HAP-1 (cell line): ENCODE measurements around the gene CAV2.

ENCODE experiments used
- DNase-seq, 2 experiments: peaks; one replicate each; pipeline ENCODE4 v3.0.0-alpha.2; 2016 to 2020; ENCODE audit warnings: low spot score in 2 of 2
- H3K27me3 ChIP-seq: fragments of 250-450 bp; sonication (Bioruptor Pico); 2 replicates; pipeline ENCODE4 v1.5.1; 2020; ENCODE audit warnings: low read depth, mild to moderate bottlenecking, moderate library complexity
- H3K36me3 ChIP-seq: fragments of 250-450 bp; sonication (Bioruptor Pico); replicated peaks from 2 replicates; pipeline ENCODE4 v1.5.1; 2020; ENCODE audit warnings: mild to moderate bottlenecking
- H3K4me1 ChIP-seq: fragments of 250-450 bp; sonication (Bioruptor Pico); 2 replicates; pipeline ENCODE4 v1.5.1; 2020; ENCODE audit warnings: mild to moderate bottlenecking
- H3K4me3 ChIP-seq: fragments of 250-450 bp; sonication (Bioruptor Pico); 2 replicates; pipeline ENCODE4 v1.5.1; 2020; ENCODE audit warnings: mild to moderate bottlenecking, moderate library complexity
- H3K9me3 ChIP-seq: fragments of 250-450 bp; sonication (Bioruptor Pico); 2 replicates; pipeline ENCODE4 v1.5.1; 2020; ENCODE audit warnings: mild to moderate bottlenecking, moderate library complexity
- in situ Hi-C: fragments of 300-500 bp; cut with MboI; formaldehyde crosslinking; loops from 3 replicates; pipeline ENCODE4 v1.14.3; 2020; ENCODE audit warnings: low sequenced_read_pairs, inconsistent platforms, mixed read lengths

Gene CAV2

DNA sequence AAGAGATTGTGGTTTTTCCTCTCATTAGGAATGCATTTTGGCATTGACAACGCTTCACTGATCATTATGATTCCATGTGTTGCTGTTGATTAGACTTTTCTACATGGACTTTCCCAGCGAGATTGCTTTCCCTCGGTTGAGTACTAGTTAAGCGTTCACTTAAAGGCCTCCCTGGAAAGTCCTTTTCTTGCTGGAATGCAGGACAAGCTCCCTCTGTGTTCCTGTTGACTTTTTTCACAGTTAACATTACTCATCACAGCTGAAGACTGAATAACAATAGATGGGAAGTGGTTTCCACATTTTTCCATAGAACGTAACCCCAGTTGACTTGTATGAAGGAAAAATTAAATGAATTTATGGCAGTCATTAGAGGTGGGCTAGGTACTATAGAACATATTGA, 22.7 kb downstream of the CAV2 start:
- Histone ChIP-seq H3K4me3 (no peak overlapping the region), H3K9me3 (no peaks in the 10 kb centered on the region), H3K27me3 (no peaks in the 10 kb centered on the region), H3K36me3 (no peaks in the 10 kb centered on the region), H3K4me1 (peaks cover 22% of the 10 kb centered on the region)
- in situ Hi-C loops = no loop called here
- DNase-seq = peak in 1 of 2 experiments; percentile 29

DNA sequence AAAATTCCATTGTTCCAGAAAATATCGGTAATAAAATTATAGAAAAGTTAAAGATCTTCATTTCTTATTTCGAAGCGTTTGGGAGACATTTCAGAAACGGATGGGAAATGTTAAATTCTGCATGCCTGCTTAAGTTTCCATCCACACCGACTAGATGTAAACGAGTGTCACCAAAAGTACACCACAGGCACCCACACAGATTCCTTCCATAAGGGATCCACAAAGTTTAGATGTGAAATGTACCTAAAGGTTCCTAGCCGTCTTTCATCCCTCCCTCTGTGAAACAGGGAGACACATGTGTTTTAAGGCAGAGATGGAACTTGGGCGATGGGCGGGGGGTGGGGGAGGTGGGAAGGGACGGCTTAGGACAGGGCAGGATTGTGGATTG, 24.7 kb downstream of the CAV2 start:
- Histone ChIP-seq H3K36me3 (no peaks in the 10 kb centered on the region), H3K4me1 (peaks cover 22% of the 10 kb centered on the region), H3K4me3 (peak overlapping the region; percentile 46), H3K9me3 (no peaks in the 10 kb centered on the region), H3K27me3 (no peaks in the 10 kb centered on the region)
- in situ Hi-C loops = no loop called here
- DNase-seq = peak in 1 of 2 experiments; percentile 6

DNA sequence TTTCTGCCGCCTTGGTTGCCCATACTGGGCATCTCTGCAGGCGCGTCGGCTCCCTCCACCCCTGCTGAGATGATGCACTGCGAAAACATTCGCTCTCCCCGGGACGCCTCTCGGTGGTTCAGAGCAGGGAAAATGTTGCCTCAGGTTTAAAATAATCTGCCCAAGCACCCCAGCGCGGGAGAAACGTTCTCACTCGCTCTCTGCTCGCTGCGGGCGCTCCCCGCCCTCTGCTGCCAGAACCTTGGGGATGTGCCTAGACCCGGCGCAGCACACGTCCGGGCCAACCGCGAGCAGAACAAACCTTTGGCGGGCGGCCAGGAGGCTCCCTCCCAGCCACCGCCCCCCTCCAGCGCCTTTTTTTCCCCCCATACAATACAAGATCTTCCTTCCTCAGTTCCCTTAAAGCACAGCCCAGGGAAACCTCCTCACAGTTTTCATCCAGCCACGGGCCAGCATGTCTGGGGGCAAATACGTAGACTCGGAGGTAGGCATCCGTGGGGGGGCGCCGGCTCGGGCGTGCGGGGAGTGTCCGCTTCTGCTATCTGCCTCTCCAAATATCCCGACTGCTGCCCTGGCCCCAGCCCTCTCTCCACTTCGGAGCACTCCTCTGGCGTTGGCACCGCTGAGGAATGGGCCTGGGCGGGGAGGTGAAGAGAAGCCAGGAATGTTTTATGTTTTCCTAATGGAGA, 25.2 kb downstream of the CAV2 start, which contains the start of gene CAV1:
Gene CAV1, plus strand, starts transcription at position 428 of the 689 bp plus-strand sequence. Its CDS starts 27 bp downstream, at position 455.
- Histone ChIP-seq H3K4me1 (peaks cover 22% of the 10 kb centered on the region), H3K9me3 (no peaks in the 10 kb centered on the region), H3K27me3 (no peaks in the 10 kb centered on the region), H3K36me3 (no peaks in the 10 kb centered on the region), H3K4me3 (peak within 1 kb of the TSS; percentile 46)
- in situ Hi-C loops = no loop called here
- peak; percentile 42 to 68 for DNase-seq

DNA sequence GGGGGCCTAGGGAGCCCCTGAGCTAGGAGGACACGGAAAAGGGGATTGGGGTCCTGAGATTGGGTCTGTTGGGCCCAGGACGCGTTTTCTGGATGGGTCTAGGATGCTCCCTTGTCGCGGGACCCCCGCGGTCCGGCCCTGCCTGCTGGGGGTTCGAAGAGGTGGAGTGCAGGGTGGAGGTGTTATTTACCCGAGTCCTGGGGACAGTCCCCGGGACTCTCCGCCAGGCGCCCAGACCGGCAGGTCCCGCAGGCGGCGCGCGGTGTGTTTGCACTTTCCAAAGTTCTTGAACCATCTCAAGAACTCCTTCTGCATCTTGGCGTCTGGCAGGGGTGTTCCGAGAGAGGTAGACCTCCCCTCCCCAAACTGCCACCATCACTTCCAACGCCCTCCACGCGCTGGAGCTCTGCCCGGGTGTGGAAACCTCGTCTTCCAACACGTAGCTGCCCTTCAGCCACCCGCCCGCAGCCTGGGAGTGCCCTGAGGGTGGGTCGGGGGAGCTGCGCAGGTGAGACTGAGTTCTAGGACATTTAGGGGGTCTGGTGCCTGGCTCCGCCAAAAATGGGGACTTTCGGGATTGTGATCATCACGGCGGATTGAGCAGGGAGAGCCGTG, 25.9 kb downstream of the CAV2 start:
- Histone ChIP-seq H3K4me1 (peaks cover 22% of the 10 kb centered on the region), H3K4me3 (peak overlapping the region; percentile 46), H3K27me3 (no peaks in the 10 kb centered on the region), H3K36me3 (no peaks in the 10 kb centered on the region), H3K9me3 (no peaks in the 10 kb centered on the region)
- DNase-seq = peak in 1 of 2 experiments; percentile 43
- in situ Hi-C loops = no loop called here

DNA sequence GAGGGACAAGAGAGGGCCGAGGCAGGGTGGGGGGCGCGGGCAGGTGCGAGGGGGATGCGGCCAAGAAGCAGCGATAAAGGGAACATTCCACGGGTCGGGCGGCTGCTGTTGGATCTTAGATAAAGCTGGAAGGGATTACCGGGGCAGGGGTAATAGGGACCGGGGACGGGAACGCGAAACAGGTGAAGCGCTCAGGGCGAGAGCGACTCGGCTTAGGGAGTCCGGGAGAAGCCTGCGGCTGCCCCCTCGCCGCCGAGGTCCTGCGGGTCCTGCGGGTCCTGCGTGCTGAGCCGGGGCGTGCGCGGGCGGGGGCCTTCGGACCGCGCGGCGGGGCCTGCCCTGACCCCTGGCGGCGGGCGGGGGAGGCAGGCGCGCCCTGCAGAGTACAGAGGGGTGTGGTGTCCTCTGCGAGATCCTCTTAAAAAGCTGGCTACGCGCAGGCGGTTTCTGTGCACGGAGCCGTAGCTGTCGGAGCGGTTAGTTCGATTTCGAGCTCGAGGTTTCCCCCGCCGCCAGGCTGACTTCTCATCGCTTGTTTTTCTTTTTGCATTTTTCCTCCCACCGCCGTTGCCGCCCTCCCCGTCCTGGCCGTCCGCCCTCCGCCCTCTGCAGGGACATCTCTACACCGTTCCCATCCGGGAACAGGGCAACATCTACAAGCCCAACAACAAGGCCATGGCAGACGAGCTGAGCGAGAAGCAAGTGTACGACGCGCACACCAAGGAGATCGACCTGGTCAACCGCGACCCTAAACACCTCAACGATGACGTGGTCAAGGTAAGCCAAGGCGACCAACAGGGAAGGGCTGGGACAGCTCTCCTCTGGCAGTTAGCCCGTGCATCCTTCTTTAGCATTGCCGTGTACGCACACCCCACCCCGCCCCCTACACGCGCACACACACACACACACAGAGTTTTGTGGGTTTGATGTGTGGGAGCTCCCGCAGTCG, 26.6 kb downstream of the CAV2 start:
- DNase-seq = peak; percentile 70 to 85
- H3K4me1 ChIP-seq = peaks cover 22% of the 10 kb centered on the region
- in situ Hi-C loops = no loop called here

DNA sequence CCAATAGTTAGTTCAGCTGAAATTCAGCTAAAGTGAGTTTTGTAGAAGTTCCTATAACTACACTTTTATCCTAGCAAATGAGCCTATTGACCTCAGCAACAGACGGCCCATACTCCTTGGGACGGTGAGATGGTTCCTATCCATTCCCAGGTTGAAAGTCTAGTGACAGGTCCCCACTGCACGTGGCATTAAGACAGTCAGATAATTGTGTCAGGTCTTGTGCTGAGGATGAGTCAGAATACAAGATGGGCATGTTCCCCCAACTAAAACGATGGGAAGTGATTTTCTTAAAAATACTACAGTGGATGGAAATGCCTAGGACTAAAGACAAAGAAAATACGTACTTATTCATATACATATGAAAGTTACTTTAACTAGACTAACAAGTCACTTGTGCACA, 27.4 kb downstream of the CAV2 start:
- H3K4me1 ChIP-seq = peaks cover 22% of the 10 kb centered on the region
- H3K36me3 ChIP-seq = no peaks in the 10 kb centered on the region
- in situ Hi-C loops = no loop called here

More for the DNA sequence above, 26.6 kb downstream of the CAV2 start:
- Histone ChIP-seq H3K36me3 (no peaks in the 10 kb centered on the region), H3K27me3 (no peaks in the 10 kb centered on the region), H3K9me3 (no peaks in the 10 kb centered on the region), H3K4me3 (peak overlapping the region; percentile 46)

DNA sequence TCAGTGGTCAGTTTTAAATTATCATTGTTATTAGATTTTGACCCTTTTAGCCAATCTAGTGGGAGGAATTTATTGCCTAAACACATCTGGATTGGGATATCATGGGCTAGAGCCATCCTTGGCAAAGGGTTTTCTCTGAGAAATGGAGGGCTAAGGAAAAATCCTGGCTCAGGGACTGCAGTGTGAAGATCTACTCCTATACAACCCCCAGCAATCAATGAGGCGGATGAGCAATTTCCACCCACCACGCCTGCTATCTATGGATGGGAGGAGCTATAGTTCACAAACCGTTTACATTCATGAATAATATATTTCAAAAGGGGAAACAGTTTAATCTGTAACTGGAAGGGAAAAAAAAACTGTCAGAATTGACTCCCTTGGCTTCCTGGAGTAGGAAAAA, 28.0 kb downstream of the CAV2 start:
- Histone ChIP-seq H3K4me3 (no peak overlapping the region), H3K9me3 (no peaks in the 10 kb centered on the region), H3K36me3 (no peaks in the 10 kb centered on the region), H3K27me3 (no peaks in the 10 kb centered on the region), H3K4me1 (peaks cover 22% of the 10 kb centered on the region)
- in situ Hi-C loops = no loop called here
- DNase-seq = no peak

More for the DNA sequence above, 27.4 kb downstream of the CAV2 start:
- no peak overlapping the region for H3K4me3 ChIP-seq
- DNase-seq = no peak
- no peaks in the 10 kb centered on the region for H3K9me3 ChIP-seq
- H3K27me3 ChIP-seq = no peaks in the 10 kb centered on the region

DNA sequence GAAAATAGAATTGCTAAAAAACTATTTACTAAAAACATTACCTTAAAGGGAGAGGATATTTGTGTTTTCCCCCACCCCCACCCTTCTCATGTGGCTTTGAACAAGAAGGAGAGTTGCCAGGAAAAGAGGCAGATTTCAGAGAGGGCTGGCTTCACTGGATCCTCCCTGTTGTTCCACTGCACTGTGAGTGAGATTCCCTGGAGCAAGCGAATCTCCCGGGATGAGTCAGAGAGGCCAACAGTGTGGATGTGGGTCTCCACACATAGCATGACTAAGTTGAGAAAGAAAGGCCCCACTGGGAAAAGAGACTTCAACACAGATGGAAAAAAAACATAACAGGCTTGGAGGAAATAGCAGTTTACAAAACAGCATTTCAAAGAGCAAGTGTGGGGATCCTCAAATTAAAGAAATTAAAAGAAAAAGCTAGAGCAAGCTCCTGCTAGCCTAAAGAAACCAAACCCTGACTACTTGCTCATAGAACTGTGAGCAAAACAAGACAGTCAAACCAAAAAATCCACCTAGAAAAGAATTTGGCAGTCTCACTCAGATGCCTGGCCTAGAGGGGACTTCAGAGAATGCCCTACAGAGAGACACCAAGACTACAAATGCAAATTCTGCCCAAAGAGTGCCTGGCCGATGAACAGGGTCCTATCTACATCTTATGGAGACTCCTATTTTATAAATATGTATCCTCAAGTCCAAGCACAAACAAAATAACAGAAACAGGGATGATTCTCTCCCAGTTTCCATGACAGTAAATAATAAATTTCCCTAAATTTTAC, 28.7 kb downstream of the CAV2 start:
- Histone ChIP-seq H3K4me3 (no peak overlapping the region), H3K4me1 (peaks cover 20% of the 10 kb centered on the region), H3K36me3 (no peaks in the 10 kb centered on the region), H3K27me3 (no peaks in the 10 kb centered on the region), H3K9me3 (no peaks in the 10 kb centered on the region)
- DNase-seq = no peak
- in situ Hi-C loops = no loop called here

DNA sequence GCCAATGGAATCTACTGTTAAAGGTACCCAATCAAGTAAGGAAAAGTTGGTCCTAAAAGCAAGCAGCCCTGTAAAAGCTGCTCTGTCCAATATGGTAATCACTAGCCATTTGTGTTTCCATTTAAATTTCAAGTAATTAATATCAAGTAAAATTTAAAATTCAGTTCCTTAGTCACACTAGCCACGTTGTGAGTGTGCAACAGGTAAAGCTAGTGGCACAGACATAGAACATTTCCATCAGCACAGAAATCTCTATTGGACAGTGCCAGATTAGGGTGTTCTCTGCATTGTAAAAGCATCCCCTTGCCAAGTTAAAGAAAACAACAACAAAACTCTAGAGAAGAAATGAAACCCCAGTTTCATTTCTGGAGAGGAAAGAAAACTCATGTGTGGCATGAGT, 29.7 kb downstream of the CAV2 start:
- in situ Hi-C loops = no loop called here
- no peak overlapping the region for H3K4me3 ChIP-seq
- H3K36me3 ChIP-seq = no peaks in the 10 kb centered on the region
- H3K9me3 ChIP-seq = no peaks in the 10 kb centered on the region
- DNase-seq = no peak
- H3K4me1 ChIP-seq = peaks cover 11% of the 10 kb centered on the region
- H3K27me3 ChIP-seq = no peaks in the 10 kb centered on the region

DNA sequence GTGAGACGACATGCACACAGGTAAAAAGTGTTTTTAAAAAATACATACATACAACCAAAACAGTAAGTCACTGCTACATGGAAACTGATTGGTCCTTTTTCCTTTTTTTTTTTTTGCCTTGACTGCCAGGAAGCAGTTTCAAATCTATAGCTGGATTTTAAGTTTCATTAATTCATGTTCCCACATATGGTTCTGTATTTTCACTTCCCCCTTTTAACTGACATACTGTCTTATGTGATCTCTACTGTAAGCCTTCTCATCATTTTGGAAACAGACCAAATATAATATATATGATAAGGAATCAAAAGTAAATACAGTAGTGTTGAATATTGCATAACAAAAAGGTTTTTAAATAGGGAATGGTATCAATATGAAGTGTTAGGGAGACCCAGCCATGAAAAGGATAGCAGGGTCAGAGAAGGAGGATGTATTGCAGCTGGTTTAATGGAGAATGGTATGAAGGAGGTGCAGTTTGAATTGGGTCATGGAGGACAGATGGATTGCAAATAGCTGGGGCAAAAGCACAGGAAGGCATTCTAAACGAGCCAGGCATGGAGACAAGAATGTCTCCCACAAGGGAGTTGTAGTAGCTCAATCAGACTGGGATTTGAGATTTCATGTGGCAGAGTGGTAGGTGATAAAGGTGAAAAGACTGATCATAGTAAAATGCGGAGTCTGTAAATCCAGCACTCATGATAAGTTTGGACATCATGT, 30.7 kb downstream of the CAV2 start:
- Histone ChIP-seq H3K9me3 (no peaks in the 10 kb centered on the region), H3K36me3 (no peaks in the 10 kb centered on the region), H3K4me3 (no peak overlapping the region), H3K4me1 (peaks cover 8% of the 10 kb centered on the region), H3K27me3 (no peaks in the 10 kb centered on the region)
- no peak for DNase-seq
- in situ Hi-C loops = no loop called here

DNA sequence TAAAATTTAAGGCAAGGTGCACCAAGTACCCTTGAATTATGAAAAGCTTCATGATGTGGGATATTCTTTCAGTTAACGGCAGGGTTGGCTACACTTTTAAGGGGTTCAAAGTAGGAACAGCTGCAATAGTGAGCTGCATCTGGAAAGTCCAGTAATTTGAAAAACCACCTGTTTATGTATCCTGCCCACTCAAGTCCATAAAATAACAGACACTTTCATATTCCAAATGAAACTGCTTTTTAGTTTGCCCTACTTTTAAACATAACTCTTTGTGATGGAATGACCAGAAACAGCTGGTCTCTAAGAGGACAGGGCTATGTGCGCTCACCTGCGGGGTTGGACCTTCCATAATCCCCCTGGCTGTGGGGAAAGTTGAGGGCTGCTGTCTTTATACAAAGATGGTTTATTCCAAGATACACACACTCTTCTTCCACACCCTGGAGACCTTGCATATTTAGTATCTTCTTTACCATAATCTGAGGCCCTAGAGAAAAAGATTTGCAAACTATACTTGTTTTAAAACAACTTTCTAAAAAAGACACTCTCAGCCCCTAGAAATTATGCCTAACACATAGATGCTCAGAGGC, 32.7 kb downstream of the CAV2 start:
- Histone ChIP-seq H3K4me1 (no peaks in the 10 kb centered on the region), H3K27me3 (no peaks in the 10 kb centered on the region), H3K4me3 (no peak overlapping the region), H3K36me3 (no peaks in the 10 kb centered on the region), H3K9me3 (no peaks in the 10 kb centered on the region)
- DNase-seq = no peak
- in situ Hi-C loops = no loop called here

DNA sequence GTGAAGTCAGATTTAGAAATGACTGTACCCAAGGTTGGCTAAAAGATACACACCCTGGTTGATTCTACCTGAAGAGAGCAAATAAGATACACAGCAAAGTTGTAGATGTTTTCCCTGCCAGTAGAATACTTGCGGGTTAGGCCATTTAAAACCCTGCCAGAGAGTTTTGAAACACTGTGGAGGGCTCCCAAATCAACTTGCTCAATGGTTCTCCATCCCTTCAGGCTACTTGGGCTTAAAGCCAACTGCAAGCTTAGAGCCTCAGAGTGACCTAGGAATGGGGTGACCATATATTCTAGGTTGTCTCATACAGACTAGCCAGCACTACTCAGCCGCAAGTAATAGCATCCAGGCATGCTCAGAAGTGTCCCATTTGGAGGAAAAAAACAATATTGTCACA, 35.3 kb downstream of the CAV2 start:
- Histone ChIP-seq H3K36me3 (no peaks in the 10 kb centered on the region), H3K4me3 (no peak overlapping the region), H3K4me1 (no peaks in the 10 kb centered on the region), H3K27me3 (no peaks in the 10 kb centered on the region), H3K9me3 (no peaks in the 10 kb centered on the region)
- in situ Hi-C loops = no loop called here
- DNase-seq = no peak
